NCI-H1694 (cell line): ENCODE measurements around the gene SLC26A1.
"Not testable (repeated sequence)": the region's sequence is repeated elsewhere in the genome, so short reads cannot be mapped to it uniquely, and the experiment has no call there.

Source experiments
- DNase-seq: peaks from one replicate; lab custom pipeline; 2025; lab: John Stamatoyannopoulos, UW

Gene SLC26A1

GRCh38 chr4:982814-983213, 10.4 kb downstream of the SLC26A1 start:
- no peak for DNase-seq

- no peak for DNase-seq
These were observed 10.9 kb downstream of the SLC26A1 start for GRCh38 chr4:982291-982690.

GRCh38 chr4:978957-979701, 14.1 kb downstream of the SLC26A1 start:
- DNase-seq: no peak

- not testable (repeated sequence) for DNase-seq
These were observed 17.2 kb downstream of the SLC26A1 start for GRCh38 chr4:976016-976415.

- no peak for DNase-seq
These were observed 18.5 kb downstream of the SLC26A1 start for GRCh38 chr4:974668-975067.

GRCh38 chr4:973431-974397, 19.5 kb downstream of the SLC26A1 start, which contains the start of gene DGKQ:
Gene DGKQ (minus strand): TSS chr4:973569. CDS start chr4:973482, 87 bp downstream.
- DNase-seq: no peak

- DNase-seq: no peak
These were observed 20.4 kb downstream of the SLC26A1 start for GRCh38 chr4:972651-973424.

GRCh38 chr4:971666-972500, 21.3 kb downstream of the SLC26A1 start:
- DNase-seq: no peak

GRCh38 chr4:970854-971520, 22.2 kb downstream of the SLC26A1 start:
- DNase-seq: no peak

- no peak for DNase-seq
These were observed 23.0 kb downstream of the SLC26A1 start for GRCh38 chr4:970046-970745.

GRCh38 chr4:968621-969394, 24.4 kb downstream of the SLC26A1 start:
- DNase-seq: no peak

GRCh38 chr4:968221-968620, 25.0 kb downstream of the SLC26A1 start:
- no peak for DNase-seq

GRCh38 chr4:967113-968104, 25.8 kb downstream of the SLC26A1 start:
- no peak for DNase-seq

- DNase-seq: no peak
These were observed 26.7 kb downstream of the SLC26A1 start for GRCh38 chr4:966266-967112.

GRCh38 chr4:965766-966134, 27.5 kb downstream of the SLC26A1 start:
- no peak for DNase-seq

GRCh38 chr4:965048-965765, 28.0 kb downstream of the SLC26A1 start:
- no peak for DNase-seq
